Epithelial cell of prostate (primary cell): Measurements from ENCODE around the gene ABCC11.

Experiments
- DNase-seq: peaks from one replicate; pipeline ENCODE4 v3.0.0-alpha.2; 2011; ENCODE audit warnings: low read depth, low spot score
- H3K27ac ChIP-seq: fragments of 450-650 bp; 2 replicates; pipeline ENCODE4 v1.5.1; 2017; ENCODE audit warnings: mild to moderate bottlenecking

The ABCC11 gene

DNA sequence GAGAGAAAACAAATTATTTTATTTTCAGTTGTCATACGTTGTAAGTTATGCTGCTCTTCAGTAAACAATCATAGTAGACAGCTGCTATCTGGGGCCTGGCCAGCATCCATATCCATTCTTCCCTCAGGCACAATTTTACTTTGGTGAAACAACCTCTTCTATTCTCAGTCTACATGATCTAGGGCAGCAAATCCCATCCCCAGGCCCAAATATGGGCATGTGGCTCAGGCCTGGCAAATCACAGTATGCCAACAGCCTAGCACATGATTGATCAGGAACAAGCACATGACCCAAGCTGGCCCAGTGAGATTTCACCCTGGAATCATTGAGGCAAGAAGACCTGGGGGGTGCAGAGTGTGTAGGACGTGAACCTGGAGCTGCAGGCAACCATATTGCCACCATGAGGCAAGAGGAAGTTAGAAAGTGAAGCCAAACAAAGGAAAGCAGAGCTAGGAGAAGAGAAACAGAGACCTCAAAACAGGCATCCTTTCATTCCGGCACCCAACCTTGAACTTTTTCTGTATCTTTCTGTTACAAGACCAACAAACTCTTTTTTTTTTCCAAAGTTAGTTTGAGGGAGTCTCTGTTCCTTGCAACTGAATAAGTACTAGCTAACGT lies 81.3 kb downstream of the ABCC11 start:
- DNase-seq: no peak
- H3K27ac ChIP-seq: no peak overlapping the region

DNA sequence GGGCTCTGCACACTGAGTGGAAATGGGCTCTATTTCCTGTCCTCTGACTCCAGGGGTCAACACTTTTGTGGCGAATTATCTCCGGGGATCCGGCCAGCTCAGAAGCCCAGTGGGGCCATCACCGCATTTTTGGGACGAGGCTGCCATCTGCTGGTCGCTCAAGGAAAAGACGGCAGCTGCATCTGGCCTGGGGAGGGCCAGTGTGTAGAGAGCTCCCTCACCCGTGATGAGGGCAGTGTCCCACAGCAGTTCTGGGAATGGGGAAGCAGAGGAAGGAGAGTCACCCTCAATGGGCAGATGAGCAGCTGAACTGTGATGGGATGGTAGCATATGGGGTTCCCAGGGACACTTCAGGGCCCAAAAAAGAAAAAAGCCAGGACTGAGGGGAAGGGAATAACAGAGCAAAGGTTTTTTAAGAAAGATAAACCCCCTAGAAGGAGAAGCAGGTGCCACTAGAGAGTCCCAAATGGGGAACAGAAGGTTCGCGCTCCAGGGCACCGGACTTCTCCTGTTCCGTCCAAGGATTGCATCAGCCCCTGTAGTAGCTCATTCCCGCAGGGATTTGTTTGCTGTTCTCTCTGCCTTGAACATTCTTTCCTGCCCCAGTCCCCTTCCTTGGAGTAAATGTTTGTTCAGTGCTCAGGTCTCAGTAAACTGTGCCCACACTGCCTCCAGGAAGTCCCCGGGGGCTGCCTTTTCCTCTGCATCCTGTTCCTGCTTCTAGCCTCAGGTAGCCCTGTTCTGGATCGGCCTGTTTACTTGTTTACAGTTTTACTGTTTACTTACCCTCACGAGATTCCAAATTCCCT lies 82.2 kb downstream of the ABCC11 start:
- DNase-seq: no peak
- H3K27ac ChIP-seq: peak overlapping the region; percentile 7

DNA sequence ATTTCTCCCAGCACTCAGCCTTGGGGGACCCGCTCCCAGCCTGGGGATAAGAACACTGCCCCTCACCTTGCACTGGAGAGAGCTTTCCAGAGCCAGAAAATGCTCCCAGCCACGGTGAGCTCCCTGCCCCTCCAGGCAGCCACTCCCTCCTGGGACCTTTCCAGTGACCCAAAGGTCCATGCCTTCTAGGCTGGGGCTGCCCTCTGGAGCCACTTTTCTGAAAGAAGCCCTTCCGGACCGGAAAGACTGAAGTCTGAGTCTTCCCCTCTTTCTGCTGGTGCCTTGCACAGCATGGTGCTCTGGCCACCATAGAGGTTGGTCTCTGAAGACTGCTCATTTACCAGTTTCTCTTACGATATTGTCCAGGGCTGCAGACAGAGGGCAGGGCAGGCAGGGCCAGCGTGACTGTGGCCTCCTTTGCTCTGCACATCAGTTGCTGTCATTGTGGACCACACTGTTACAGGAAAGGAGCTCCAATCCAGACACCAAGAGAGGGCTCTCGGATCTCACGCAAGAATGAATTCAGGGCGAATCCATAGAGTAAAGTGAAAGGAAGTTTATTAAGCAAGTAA lies 84.4 kb downstream of the ABCC11 start:
- no peak for DNase-seq
- no peak overlapping the region for H3K27ac ChIP-seq

DNA sequence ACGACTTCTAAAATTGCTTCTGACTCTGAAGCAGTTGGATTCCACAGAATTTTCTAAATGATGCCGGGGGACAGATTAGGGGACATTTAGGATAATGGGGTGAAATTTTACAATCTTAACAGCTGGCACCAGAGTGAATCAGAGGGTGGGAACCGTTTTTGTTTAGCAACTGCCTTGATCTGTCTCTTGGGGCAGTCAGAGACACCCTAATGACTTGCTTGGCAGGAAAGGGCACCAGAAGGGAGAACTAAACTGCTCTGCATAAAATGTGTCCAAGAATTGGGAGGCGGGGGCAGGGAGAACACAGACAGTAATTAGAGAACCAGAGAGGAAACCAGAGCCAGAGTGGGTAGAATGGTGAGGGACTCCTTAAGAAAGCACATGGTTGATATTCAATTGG lies 85.4 kb downstream of the ABCC11 start:
- H3K27ac ChIP-seq: no peak overlapping the region

DNA sequence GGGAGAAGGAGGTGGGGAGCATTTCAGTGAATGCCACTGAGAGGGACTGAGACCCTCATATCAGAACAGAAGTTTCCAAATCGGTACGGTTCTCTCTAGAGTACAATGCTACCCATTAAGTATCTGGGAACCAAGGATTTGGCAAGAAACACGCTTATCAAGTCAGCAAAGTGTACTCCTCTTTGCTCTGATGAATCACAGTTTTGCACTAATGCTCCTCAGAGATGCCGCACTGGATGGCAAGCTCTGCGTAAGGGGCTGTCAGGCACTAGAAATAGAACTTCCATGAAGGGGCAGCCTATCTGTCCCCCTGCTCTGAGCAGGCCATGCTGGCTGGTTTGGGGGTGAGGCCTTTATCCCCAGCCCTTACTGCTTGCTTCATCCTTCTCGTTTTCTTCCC lies 86.8 kb downstream of the ABCC11 start:
- DNase-seq: no peak
- no peak overlapping the region for H3K27ac ChIP-seq

More for the DNA sequence above, 85.4 kb downstream of the ABCC11 start:
- no peak for DNase-seq

DNA sequence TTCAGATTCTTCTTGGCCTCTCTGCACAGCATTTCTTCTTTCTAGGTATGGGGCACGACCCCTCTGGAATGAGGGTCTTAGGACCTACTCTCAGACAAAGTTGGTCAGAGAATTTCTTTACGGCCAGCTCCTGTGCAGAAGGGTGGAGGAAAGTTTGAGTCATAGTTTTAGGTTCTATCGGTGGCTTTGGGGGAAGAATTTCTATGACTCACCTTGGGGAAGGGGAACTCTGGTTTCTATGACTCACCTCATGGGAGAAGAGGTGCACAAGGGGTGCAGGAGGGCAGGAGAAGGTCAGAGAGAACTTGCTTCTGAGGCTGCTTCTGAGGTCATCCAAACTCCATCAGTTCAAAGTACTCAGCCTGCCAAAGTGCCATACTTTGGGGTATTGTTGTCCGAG lies 89.0 kb downstream of the ABCC11 start:
- no peak overlapping the region for H3K27ac ChIP-seq
- DNase-seq: peak; percentile 57

DNA sequence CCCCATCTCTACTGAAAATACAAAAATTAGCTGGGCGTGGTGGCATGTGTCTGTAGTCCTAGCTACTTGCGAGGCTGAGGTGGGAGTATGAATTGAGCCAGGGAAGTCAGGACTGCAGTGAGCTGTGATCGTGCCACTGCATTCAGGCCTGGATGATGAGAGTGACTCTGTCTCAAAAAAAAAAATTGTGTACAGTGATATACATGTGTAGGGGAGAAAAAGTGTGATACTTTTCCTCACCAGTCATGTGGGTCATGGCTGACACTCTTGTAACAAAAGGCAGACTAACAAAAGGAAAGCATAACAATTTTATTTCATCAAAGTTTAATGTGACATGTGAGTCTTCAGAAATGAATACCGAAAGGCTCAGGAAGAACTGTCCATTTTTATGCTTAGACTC lies 89.5 kb downstream of the ABCC11 start:
- DNase-seq: no peak
- no peak overlapping the region for H3K27ac ChIP-seq

DNA sequence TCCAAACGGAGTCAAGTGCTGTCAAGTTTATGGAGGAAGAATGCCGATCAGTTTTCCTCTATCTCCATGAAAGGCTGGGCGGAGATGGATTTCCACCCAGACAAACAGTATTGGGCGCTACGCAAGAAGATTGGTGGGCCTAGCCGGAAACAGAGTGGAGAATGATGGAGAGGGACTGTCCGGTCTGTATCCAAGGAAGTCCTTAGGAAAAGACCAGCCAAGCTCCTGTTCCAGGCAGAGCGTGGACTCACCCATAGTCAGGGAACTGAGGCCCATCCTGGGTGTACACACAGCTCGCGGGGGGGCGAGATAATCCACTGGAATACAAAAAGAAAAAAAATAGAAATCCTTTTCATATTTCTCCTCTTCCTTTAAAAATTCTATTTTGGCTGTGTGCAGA lies 90.0 kb downstream of the ABCC11 start:
- DNase-seq: no peak
- H3K27ac ChIP-seq: no peak overlapping the region

DNA sequence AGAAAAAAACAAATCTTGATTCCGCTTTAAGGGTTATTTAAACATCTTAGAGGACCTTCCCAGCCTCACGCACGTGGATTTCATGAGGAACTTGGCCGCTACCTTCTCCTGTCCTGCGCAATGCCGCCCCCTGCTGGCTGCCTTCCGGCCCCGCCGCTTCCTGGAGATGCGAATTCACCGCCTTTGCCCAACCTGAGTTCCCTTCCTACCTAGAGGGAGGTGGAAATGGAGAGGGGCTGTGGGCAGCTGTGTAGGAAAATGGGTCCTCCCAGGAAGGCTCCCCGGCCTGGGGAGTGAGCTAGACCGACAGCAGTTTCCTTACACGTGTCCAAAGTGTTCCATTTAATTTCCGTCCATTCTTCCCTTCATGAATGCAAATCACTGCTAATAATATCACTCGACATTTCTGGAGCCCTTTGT lies 90.5 kb downstream of the ABCC11 start:
- H3K27ac ChIP-seq: no peak overlapping the region
- DNase-seq: peak; percentile 26

DNA sequence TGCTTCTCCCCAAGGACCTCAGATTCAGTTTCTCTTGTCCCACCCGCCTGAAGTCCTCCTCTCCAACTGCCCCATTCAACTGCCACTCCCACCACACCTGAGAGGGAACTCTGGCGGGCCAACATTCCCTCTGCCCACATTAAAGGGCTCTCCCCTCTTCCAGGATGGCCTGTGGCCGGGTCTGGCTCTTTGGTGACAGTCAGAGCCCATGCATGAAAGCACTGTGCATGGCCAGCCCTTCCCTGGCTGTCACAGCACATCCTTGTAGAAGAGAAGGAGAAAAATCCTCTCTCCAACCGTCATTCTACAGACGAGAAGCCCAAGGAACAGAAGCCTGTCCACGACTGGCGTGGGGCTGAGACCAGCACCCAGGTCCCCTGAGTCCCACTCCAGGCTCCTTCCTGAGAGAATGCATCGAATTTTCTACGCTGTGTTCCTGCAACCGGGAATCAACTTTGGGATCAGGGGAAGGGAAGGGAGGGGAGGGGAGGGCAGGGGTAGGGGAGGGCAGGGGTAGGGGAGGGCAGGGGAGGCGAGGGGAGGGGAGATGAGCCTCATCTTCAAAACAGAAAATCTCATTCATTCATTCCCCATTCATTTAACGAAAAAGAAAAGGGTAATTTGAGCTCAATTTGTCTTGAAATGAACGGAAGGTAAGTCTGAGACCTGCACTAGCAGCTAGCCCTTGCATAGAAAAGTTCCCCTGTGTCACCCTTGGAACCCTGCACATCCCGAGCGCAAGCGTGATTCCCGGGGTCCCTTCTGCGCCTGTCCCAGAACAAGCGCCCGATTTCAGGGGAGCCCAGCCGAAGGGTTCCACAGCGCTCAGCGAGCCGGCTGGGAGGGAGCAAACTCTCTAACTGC lies 91.2 kb downstream of the ABCC11 start, which contains the start of gene ABCC12:
Gene ABCC12 (minus strand): TSS at position 68 of the 864 bp plus-strand sequence. CDS start 9,569 bp downstream, outside the sequence.
- no peak within 1 kb of the TSS for H3K27ac ChIP-seq
- DNase-seq: no peak

DNA sequence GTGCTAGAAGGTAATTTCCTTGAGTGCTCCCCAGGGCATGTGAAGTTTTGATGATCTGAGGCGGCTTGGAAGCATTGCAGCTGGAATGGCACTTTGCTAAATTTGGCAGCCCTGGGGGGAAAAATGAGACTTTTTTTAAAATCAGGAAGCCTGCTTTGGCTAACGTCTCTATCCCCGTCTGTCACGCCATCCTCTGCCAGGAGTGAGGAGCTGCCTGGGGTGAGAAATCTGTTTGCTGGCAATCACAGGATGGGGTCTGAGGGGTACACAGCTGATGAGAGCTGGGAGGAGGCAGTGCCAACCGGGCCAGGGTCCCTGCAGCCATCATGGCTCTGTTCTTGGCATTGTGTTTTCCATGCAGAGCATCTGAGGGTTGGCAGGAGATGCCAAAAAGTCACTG lies 93.6 kb downstream of the ABCC11 start:
- DNase-seq: no peak
- H3K27ac ChIP-seq: no peak overlapping the region

DNA sequence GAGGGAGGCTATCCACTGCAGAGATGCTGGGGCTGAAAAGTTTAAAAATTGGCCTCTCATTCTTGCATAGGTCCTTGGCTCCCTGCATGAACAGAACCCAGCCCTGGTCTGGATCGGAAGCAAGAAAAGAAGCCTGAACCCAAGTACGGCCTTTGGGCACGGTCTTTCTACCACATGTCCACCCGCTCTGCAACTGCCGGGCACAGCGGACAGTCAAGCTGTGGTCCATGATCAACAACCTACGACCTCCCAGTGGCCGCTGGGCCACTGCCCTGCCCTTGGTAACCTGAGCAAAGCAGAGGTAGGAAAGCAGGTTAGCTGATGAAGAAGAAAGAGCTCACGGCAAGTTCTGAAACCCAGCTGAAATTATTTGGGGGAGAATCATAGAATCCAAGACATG lies 95.1 kb downstream of the ABCC11 start:
- no peak for DNase-seq

DNA sequence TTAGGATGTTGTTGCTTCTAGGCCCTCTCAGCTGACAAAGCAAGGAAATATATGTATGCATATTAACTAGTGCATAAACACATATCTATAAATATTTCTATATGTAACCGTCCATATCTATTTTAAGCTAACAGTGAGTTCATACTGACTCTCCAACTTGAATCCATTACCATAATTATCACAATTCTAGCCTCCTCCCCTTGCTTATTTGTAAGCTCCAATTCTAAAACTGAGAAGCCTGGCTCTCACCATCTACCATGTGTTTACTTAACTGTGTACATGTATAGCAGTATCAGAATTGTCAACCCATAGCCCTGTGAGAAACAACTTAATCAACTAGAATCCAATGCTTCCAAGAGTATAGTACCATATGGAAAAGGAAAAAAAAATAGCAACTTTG lies 96.6 kb downstream of the ABCC11 start:
- DNase-seq: no peak
- H3K27ac ChIP-seq: no peak overlapping the region

More for the DNA sequence above, 95.1 kb downstream of the ABCC11 start:
- H3K27ac ChIP-seq: no peak overlapping the region

DNA sequence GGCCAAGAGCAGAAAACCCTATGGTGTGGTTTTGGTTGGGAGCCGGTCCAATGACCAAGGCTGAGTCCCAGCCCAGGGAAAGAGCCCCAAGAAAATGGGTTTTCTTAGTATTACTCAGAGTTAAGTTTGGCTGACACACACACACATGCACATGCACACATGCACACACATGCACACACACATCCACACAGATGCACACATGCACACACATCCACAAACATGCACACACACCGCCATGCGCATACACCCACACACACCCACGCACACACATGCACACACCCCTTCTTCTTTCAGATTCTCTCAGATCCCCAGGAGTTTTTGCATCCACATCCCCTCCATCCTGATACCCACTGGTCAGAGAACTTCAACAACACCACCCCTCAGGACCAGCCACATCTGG lies 100.6 kb downstream of the ABCC11 start:
- DNase-seq: no peak

DNA sequence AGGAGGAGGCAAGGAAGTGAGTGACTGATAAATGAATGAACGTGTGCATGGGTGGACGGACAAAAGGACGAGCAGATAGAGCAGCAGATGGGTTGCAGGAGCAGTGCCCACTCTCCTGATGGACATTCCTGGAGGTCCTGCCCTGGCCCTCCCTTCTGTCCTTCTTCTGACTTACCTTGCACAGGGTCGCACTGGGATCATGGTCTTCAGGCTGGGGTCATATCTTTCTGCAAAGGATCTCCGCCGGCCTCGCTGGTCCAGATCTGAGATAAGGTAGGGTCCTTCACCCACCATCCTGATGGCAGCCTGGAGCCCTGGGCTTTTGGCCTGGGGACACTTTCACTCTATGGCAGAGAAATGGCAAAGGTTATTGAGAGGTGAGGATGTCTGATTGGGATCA lies 101.2 kb downstream of the ABCC11 start:
- no peak for DNase-seq
- H3K27ac ChIP-seq: no peak overlapping the region

More for the DNA sequence above, 100.6 kb downstream of the ABCC11 start:
- H3K27ac ChIP-seq: no peak overlapping the region

DNA sequence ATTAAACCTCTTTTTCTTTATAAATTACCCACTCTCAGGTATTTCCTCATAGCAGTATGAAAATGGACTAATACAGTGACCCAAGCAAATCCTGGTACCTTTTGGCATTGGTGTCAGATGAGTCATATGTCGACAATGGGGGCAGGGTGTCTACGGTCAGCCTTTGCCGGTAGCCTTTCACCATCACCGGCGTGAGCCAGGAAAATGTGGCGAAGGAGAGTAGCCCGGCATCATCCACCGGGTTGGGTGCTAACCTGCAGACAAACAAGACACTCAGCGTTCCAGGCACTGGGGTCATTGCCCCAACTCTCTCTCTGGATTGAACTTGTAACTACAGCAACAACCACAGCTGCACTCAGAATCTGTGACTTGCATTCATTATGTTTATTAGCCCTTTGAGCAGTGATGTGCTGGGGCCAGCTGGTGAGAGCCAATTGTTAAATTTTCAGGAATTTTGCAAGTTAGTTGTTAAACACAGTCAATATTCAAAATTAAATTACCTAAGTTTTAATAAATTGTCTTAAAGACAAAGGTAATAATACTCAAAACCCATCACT lies 103.4 kb downstream of the ABCC11 start:
- no peak for DNase-seq
- no peak overlapping the region for H3K27ac ChIP-seq

DNA sequence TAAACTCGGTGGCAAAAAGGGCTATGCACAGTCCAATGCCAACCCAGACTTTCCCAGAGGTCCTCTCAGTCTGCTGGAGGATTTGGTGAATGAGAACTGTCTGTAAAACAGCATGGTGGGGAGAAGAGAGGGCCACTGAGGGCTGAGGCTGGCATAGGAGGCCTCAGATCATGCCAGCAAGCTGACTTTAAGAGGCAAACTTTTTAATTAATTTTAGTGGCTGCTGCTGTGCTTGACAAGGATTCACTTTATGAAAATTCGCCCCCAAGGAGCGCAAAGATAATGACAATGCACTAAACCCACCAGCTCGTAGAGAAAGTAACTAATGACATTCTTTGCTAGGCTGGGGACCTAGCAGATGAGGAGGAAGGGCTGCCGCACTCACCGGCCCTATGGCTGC lies 106.5 kb downstream of the ABCC11 start:
- no peak overlapping the region for H3K27ac ChIP-seq
- DNase-seq: no peak

DNA sequence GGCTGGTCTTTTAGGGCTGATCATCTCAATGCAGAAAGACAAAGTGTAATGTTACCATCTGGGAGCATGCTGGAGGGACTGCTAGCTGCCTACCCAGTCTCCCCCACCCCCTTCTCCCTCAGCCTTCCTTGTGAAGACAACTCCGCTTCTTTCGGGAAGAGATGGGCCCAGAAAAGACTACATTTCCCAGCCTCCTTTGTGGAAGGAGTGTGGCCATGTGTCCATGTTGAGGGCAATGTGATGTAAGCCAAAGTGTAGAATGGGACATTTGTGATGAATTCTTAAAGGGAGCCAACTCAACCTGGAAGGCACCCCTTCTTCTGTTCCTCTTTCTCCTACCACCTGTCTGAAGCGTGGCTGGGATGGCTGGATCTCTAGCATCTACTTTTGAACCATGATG lies 107.8 kb downstream of the ABCC11 start:
- H3K27ac ChIP-seq: no peak overlapping the region
- DNase-seq: no peak

DNA sequence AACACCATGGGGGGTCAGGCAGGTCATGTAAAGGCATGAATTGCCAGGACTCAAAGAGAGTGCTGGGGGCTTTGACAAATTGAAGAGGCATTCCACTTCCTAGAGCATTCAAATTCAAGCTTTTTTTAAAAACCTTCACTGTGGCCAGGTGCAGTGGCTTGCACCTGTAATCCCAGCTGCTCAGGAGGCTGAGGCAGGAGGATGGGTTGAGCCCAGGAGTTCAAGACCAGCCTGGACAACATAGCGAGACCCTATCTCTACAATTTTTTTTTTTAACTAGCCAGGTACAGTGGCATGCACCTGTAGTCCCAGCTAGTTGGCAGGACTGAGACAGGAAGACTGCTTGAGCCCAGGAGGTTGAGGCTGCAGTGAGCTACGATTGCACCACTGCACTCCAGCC lies 108.8 kb downstream of the ABCC11 start:
- no peak overlapping the region for H3K27ac ChIP-seq
- DNase-seq: no peak

DNA sequence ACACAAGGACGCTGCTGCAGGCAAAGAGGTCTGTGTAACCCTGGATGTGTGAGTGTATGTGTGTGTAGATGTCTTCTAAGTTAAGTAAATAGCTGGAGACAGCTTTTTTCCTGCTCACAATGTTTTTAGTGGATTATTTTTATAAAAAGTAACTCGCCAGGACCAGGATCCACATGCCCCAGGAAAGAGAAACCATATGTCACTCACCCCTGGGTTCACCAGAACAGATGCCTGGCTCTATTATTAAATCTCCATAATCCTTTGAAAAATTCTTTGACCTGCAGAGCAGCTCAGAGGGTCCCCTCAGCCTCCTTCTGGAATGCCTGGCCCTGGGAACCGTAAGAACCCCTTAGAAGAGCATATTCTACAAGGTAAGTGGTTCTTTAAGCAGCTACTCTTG lies 109.5 kb downstream of the ABCC11 start:
- DNase-seq: no peak
- no peak overlapping the region for H3K27ac ChIP-seq
